WERI-Rb-1 (cell line): ENCODE measurements around the gene SLC18A3.

ENCODE experiments used
- DNase-seq: peaks from one replicate; pipeline ENCODE4 v3.0.0-alpha.2; 2020
- H3K27ac ChIP-seq: fragments of 250-450 bp; sonication (Bioruptor Pico); 2 replicates; pipeline ENCODE4 v1.5.1; 2020; ENCODE audit warnings: mild to moderate bottlenecking, moderate library complexity
- H3K27me3 ChIP-seq: fragments of 250-450 bp; sonication (Bioruptor Pico); 2 replicates; pipeline ENCODE4 v1.5.1; 2021; ENCODE audit warnings: mild to moderate bottlenecking, low read depth, moderate library complexity; ENCODE audit not compliant: insufficient read depth, severe bottlenecking
- H3K36me3 ChIP-seq: fragments of 250-450 bp; sonication (Bioruptor Pico); 2 replicates; pipeline ENCODE4 v1.5.1; 2020; ENCODE audit warnings: mild to moderate bottlenecking, moderate library complexity
- H3K4me3 ChIP-seq: 2 replicates; pipeline ENCODE4 v1.5.1; 2011; ENCODE audit warnings: low read depth, mild to moderate bottlenecking, control low read depth, low read length
- H3K9me3 ChIP-seq: fragments of 250-450 bp; sonication (Bioruptor Pico); 2 replicates; pipeline ENCODE4 v1.5.1; 2021; ENCODE audit warnings: mild to moderate bottlenecking, moderate library complexity; ENCODE audit not compliant: severe bottlenecking
- TF ChIP-seq, protein P1 (sequence below): IDR thresholded peaks from 2 replicates; pipeline ENCODE4 v1.5.1; 2011; ENCODE audit warnings: low read depth, mild to moderate bottlenecking, control low read depth, inconsistent platforms, low read length

The SLC18A3 gene

DNA sequence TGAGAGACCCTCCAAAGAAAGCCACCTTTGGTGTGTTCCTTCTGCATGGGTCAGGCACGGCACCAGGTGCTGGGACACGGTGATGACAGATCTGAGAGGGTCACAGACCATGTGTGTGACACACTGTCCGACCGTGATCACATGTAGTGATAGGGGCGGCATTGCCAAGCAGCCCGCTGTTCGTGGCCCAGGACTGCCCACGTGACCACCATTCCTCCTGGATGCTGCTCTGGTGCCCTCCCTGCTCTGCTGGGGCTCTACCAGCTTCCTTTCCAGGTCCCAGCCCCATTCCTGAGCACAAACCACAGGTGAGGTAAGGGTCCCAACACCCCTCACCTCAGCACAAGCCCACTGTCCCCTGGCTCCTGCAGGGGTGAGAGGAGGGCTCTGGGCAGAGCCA, 10.1 kb upstream of the SLC18A3 start:
- H3K36me3 ChIP-seq = no peaks in the 10 kb centered on the region
- no peak overlapping the region for H3K4me3 ChIP-seq
- TF ChIP-seq, protein P1, sequence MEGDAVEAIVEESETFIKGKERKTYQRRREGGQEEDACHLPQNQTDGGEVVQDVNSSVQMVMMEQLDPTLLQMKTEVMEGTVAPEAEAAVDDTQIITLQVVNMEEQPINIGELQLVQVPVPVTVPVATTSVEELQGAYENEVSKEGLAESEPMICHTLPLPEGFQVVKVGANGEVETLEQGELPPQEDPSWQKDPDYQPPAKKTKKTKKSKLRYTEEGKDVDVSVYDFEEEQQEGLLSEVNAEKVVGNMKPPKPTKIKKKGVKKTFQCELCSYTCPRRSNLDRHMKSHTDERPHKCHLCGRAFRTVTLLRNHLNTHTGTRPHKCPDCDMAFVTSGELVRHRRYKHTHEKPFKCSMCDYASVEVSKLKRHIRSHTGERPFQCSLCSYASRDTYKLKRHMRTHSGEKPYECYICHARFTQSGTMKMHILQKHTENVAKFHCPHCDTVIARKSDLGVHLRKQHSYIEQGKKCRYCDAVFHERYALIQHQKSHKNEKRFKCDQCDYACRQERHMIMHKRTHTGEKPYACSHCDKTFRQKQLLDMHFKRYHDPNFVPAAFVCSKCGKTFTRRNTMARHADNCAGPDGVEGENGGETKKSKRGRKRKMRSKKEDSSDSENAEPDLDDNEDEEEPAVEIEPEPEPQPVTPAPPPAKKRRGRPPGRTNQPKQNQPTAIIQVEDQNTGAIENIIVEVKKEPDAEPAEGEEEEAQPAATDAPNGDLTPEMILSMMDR = no peak
- no peaks in the 10 kb centered on the region for H3K9me3 ChIP-seq
- no peak for DNase-seq
- H3K27me3 ChIP-seq = no peaks in the 10 kb centered on the region
- H3K27ac ChIP-seq = no peak overlapping the region

DNA sequence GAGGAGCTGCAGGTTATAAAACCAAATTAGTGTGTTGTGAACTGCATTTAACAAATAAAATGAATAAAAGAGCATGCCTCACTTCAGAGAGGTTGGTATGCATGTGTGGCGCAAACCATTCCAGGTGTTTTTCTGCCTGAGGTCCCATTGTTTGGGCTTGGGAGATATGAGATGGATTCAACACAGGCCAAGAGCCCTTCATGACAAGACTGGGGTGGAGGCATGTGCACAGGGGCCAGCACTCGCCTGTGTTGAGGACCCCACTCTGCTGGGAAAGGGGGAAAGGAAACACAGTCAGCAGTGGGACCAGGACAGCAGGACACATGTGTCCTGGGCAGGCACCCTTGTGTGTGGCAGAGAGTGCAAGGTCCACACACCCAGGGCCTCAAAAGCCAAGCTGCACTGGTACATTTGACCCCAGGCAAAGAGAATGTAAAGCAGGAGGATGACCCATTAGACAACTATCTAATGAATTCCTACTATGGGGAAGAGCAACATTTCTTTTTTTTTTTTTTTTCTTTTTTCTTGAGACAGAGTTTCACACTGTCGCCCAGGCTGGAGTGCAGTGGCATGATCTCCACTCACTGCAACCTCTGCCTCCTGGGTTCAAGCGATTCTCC, 9.2 kb upstream of the SLC18A3 start:
- TF ChIP-seq, protein P1 = no peak
- H3K9me3 ChIP-seq = no peaks in the 10 kb centered on the region
- H3K36me3 ChIP-seq = no peaks in the 10 kb centered on the region
- H3K27me3 ChIP-seq = no peaks in the 10 kb centered on the region
- no peak overlapping the region for H3K27ac ChIP-seq
- no peak overlapping the region for H3K4me3 ChIP-seq
- DNase-seq = no peak

DNA sequence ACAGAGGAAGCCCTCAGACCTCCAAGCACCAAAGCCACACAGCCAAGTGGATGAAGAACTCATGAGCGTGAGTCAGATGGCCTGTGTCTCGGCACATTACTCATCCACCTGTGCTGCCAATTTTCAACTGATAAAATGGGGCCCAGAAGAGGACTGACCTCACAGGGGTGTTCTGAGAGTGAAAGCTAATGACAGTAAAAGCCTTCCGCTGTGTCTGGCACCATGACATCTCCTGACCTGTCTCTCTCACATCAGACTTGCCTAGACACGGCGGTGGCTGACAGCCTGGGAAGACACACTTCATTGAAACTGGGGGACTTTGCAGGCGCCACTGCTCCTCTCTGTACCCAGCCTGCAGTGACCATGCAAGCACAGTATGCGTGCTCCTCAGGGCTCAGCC, 8.3 kb upstream of the SLC18A3 start:
- Histone ChIP-seq H3K27me3 (no peaks in the 10 kb centered on the region), H3K4me3 (no peak overlapping the region), H3K27ac (no peak overlapping the region), H3K9me3 (no peaks in the 10 kb centered on the region), H3K36me3 (no peaks in the 10 kb centered on the region)
- TF ChIP-seq, protein P1 = no peak
- DNase-seq = no peak

DNA sequence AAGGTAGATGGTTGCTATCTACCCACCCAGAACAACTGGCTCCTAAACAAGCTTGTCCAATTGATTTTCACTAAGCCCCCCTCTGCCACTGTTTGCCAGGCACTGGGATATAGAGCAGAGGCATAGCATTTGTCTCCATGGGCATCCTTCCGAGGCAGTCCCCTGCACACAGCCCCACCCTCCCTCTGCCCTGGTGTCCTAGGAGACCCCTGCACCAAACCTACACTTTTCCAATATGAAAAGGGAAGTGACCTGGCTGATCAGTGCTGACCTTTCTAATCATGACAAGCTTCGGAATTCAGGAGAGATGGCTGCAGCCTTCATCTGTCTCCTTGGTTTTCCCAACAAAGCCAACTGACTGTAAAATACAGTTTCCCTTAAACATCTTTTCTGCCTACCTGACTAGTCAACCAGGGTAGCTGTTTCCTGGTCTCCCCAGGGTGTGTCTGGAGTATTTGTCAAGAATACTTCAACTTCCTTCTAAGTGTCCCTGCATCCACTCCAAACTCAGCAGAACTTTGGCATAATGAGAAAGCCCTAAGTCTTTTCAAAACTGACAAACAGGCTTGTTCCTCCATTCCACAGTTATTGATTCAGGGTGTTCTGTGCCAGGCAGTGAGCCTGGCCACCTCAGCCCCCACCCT, 7.6 kb upstream of the SLC18A3 start:
- DNase-seq = no peak
- H3K4me3 ChIP-seq = no peak overlapping the region
- TF ChIP-seq, protein P1 = no peak

DNA sequence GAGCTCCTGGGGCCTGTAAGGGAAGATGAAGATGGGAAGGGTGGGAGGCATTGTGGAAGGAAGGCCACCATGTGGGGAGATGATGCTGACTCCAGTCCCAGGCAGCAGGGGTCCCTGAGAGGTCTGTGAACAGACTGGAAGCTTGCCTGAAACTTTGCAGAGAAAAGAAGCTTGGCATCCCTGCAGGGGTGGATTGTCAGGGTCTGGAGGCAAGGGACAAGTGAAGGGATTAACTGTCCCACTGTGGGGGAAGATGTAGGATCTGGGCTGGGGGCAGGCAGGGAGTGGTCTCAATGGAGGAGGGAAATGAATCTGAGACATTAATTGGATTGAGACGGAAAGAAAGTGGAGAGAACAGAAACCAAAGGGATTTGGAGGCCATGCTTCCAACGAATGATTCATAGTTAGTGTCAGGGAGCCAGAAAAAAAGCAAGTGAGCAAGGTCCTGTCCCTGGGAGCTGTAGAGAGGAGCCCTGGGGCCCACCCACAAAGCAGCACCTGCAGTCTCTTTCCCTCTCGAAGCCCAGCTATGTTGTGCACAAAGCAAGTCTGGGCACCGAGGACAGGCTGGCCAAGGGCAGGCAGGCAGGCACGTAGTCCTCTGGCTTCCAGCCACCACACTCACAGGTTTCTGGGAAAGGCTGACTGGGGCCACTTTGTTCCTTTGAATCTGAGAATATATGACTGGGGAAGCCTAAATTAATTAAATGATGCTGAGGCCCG, 4.7 kb upstream of the SLC18A3 start:
- Histone ChIP-seq H3K27ac (no peak overlapping the region), H3K27me3 (no peaks in the 10 kb centered on the region), H3K4me3 (no peak overlapping the region), H3K9me3 (no peaks in the 10 kb centered on the region), H3K36me3 (no peaks in the 10 kb centered on the region)
- TF ChIP-seq, protein P1 = no peak
- DNase-seq = no peak

More for the DNA sequence above, 7.6 kb upstream of the SLC18A3 start:
- Histone ChIP-seq H3K9me3 (no peaks in the 10 kb centered on the region), H3K27me3 (no peaks in the 10 kb centered on the region), H3K36me3 (no peaks in the 10 kb centered on the region), H3K27ac (no peak overlapping the region)
